Ishikawa (cell line): ENCODE data around the gene ACACB.

Experiments used
- CEBPB ChIP-seq: IDR thresholded peaks from 2 replicates; pipeline ENCODE4 v1.6.1; 2012
- CREB1 ChIP-seq: IDR thresholded peaks from 2 replicates; pipeline ENCODE4 v1.6.1; 2012; ENCODE audit warnings: low read depth
- EP300 ChIP-seq: IDR thresholded peaks from 2 replicates; pipeline ENCODE4 v1.6.1; 2012; ENCODE audit warnings: borderline replicate concordance
- FOXM1 ChIP-seq: IDR thresholded peaks from 2 replicates; pipeline ENCODE4 v1.6.1; 2012; ENCODE audit warnings: low read depth, borderline replicate concordance
- NFIC ChIP-seq: IDR thresholded peaks from 2 replicates; pipeline ENCODE4 v1.6.1; 2012
- RAD21 ChIP-seq: IDR thresholded peaks from 2 replicates; pipeline ENCODE4 v1.6.1; 2012; ENCODE audit warnings: low read depth
- TAF1 ChIP-seq: IDR thresholded peaks from 2 replicates; pipeline ENCODE4 v1.6.1; 2012; ENCODE audit warnings: low read depth, mild to moderate bottlenecking
- TCF12 ChIP-seq: IDR thresholded peaks from 2 replicates; pipeline ENCODE4 v1.6.1; 2012; ENCODE audit warnings: low read depth
- YY1 ChIP-seq: IDR thresholded peaks from 2 replicates; pipeline ENCODE4 v1.6.1; 2012; ENCODE audit warnings: low read depth
- ZBTB7A ChIP-seq: IDR thresholded peaks from 2 replicates; pipeline ENCODE4 v1.6.1; 2012; ENCODE audit warnings: low read depth
- TF ChIP-seq, protein P1 (sequence below): IDR thresholded peaks from 2 replicates; pipeline ENCODE4 v1.6.1; 2012
- TF ChIP-seq, protein P2 (sequence below): IDR thresholded peaks from 2 replicates; pipeline ENCODE4 v1.6.1; 2012; ENCODE audit warnings: low read depth, mild to moderate bottlenecking
- TF ChIP-seq, protein P3 (sequence below): IDR thresholded peaks from 2 replicates; pipeline ENCODE4 v1.6.1; 2012

DNA sequence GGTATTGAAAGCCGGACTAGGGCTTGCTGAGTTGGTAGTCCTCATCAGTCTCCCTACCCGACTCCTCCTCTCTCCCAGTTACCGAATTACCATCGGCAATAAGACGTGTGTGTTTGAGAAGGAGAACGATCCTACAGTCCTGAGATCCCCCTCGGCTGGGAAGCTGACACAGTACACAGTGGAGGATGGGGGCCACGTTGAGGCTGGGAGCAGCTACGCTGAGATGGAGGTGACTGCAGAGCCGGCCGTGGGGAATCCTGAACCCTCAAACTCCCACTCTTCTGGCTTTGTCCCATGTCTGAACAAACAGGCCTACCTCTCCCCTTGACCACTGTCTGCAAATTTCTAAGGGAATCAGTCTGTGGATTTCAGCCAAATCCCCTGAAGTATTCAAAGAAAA is 82.9 kb downstream of the ACACB start:
- TF ChIP-seq, protein P1, sequence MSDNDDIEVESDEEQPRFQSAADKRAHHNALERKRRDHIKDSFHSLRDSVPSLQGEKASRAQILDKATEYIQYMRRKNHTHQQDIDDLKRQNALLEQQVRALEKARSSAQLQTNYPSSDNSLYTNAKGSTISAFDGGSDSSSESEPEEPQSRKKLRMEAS, result no peak
- TF ChIP-seq CREB1, result no peak
- TF ChIP-seq NFIC, result no peak
- TF ChIP-seq ZBTB7A, result no peak
- no peak for TF ChIP-seq TAF1
- no peak for TF ChIP-seq FOXM1
- TF ChIP-seq CEBPB, result no peak
- TF ChIP-seq, protein P2, sequence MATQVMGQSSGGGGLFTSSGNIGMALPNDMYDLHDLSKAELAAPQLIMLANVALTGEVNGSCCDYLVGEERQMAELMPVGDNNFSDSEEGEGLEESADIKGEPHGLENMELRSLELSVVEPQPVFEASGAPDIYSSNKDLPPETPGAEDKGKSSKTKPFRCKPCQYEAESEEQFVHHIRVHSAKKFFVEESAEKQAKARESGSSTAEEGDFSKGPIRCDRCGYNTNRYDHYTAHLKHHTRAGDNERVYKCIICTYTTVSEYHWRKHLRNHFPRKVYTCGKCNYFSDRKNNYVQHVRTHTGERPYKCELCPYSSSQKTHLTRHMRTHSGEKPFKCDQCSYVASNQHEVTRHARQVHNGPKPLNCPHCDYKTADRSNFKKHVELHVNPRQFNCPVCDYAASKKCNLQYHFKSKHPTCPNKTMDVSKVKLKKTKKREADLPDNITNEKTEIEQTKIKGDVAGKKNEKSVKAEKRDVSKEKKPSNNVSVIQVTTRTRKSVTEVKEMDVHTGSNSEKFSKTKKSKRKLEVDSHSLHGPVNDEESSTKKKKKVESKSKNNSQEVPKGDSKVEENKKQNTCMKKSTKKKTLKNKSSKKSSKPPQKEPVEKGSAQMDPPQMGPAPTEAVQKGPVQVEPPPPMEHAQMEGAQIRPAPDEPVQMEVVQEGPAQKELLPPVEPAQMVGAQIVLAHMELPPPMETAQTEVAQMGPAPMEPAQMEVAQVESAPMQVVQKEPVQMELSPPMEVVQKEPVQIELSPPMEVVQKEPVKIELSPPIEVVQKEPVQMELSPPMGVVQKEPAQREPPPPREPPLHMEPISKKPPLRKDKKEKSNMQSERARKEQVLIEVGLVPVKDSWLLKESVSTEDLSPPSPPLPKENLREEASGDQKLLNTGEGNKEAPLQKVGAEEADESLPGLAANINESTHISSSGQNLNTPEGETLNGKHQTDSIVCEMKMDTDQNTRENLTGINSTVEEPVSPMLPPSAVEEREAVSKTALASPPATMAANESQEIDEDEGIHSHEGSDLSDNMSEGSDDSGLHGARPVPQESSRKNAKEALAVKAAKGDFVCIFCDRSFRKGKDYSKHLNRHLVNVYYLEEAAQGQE, result no peak
- TF ChIP-seq EP300, result no peak
- TF ChIP-seq YY1, result no peak
- no peak for TF ChIP-seq TCF12
- TF ChIP-seq RAD21, result no peak
- TF ChIP-seq, protein P3, sequence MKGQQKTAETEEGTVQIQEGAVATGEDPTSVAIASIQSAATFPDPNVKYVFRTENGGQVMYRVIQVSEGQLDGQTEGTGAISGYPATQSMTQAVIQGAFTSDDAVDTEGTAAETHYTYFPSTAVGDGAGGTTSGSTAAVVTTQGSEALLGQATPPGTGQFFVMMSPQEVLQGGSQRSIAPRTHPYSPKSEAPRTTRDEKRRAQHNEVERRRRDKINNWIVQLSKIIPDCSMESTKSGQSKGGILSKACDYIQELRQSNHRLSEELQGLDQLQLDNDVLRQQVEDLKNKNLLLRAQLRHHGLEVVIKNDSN, result no peak
